Ovary (tissue), 9 donors: ENCODE measurements around the gene HMG20A. TPM values are rescaled to one million over a fixed set of nuclear protein-coding genes. Genes with fewer than 3 reads are reported as not detected.

ENCODE experiments used
- DNase-seq, 5 donors: peaks; one replicate each; pipeline ENCODE4 v3.0.0-alpha.2; 2019 to 2020
- H3K27ac ChIP-seq, 2 donors: fragments of 200-600 bp; one replicate each; pipeline versions ENCODE4 v1.5.1 to v1.8.0; 2019 to 2022
- H3K27me3 ChIP-seq: fragments of 200-600 bp; one replicate; pipeline ENCODE4 v1.8.0; 2022
- H3K36me3 ChIP-seq: fragments of 200-600 bp; sonication (generic); one replicate; pipeline ENCODE4 v1.5.1; 2019
- H3K4me1 ChIP-seq: one replicate; pipeline ENCODE4 v1.8.1; 2013; ENCODE audit warnings: mild to moderate bottlenecking, moderate library complexity; ENCODE audit not compliant: insufficient read depth
- H3K4me3 ChIP-seq: fragments of 200-600 bp; sonication (generic); one replicate; pipeline ENCODE4 v1.5.1; 2017
- H3K9me3 ChIP-seq, 2 donors: fragments of 200-600 bp in 1 of 2; sonication (generic) in 1 of 2; one replicate each; pipeline versions ENCODE4 v1.5.1 to v1.8.1; 2013 to 2019; ENCODE audit warnings: mild to moderate bottlenecking in 1 of 2, moderate library complexity in 1 of 2
- CTCF ChIP-seq, 3 donors: fragments of 450-650 bp in 2 of 3; fragments of 200-600 bp in 1 of 3; IDR thresholded peaks; one replicate each; pipeline versions ENCODE4 v1.5.1 to v1.8.0; 2016 to 2022; ENCODE audit warnings: antibody characterized with exemption in 3 of 3, mild to moderate bottlenecking in 1 of 3
- EP300 ChIP-seq: sonication (generic); formaldehyde crosslinking; IDR thresholded peaks from one replicate; pipeline ENCODE4 v1.6.1; 2017; ENCODE audit warnings: antibody characterized with exemption
- POLR2A ChIP-seq: fragments of 450-650 bp; IDR thresholded peaks from one replicate; pipeline ENCODE4 v1.6.1; 2017; ENCODE audit warnings: antibody characterized with exemption, mild to moderate bottlenecking, moderate library complexity
- WGBS, 3 donors: extraction: QIAGEN DNeasy Blood & Tissue Kit in 1 of 3; methylation state at CpG; one replicate each; pipeline versions ENCODE4 v1.1.5 to v1.1.7; 2013 to 2017; 5-methylcytosine and 5-hydroxymethylcytosine counted together
- intact Hi-C, 4 donors: fragments of 100-400 bp; cut with DNase I; formaldehyde crosslinking; loops; one replicate each; pipeline versions ENCODE4 v1.11.0 to v1.15.1; 2022 to 2023
- polyA plus RNA-seq, 2 donors: library from polyadenylated mRNA; stranded (reverse); fragments of 200-250 nt in 1 of 2; fragments of 350-450 nt in 1 of 2; fragmentation: Illumina TruSeq in 1 of 2; extraction: RNeasy Lipid Tissue Mini Kit (QIAGEN cat#74804) in 1 of 2; gene quantifications; one replicate each; pipeline ENCODE4 v1.2.3, GENCODE V29; 2013 to 2014
- total RNA-seq, 7 donors: library from RNA; depleted of rRNA in 2 of 7; stranded (reverse); fragments of >200 nt in 2 of 7; fragmentation: NEBNext Ultra II Directional in 3 of 7; extraction: Animal tissue kit (Norgen Biotek cat#: 25700) in 3 of 7; gene quantifications; one replicate each; pipeline versions ENCODE4 v1.1.0 to v1.2.4, GENCODE V29; 2016 to 2023
- donor health status: DM: no; HTN: no; CAD: no; lungs with moderate emphysema.
- donor health status: DM: no; HTN: no; CAD: no.
- donor health status: Bipolar disorder and iron deficiency.
- donor health status: DM: yes; HTN: yes; CAD: no.
- donor health status: DM: no; HTN: no; CAD: no.
- donor health status: DM: yes; HTN: yes; CAD: no.

HMG20A gene
- total and polyA plus RNA-seq, 9 donors, result 18.2 to 53.4 (median 34.9) TPM

GRCh38 chr15:77495838-77496596 lies 75.3 kb downstream of the HMG20A start:
- H3K4me3 ChIP-seq, result no peak overlapping the region
- no peak for TF ChIP-seq POLR2A
- no peak for TF ChIP-seq EP300
- TF ChIP-seq CTCF (IDR thresholded peaks at IDR 0.05), result no peak
- H3K4me1 ChIP-seq, result peaks cover 11% of the 10 kb centered on the region
- DNase-seq, result no peak
- no peaks in the 10 kb centered on the region for H3K27me3 ChIP-seq
- 34 to 52% (median 41%) methylated on average over 10 of the region's 10 CpGs for WGBS, 3 donors
- intact Hi-C loops, result loop anchor here in 3 of 4 donors (5.0 to 10.0 kb wide), 3 partner anchors 46 to 721 kb away; no protein-coding TSS in a partner anchor
- H3K36me3 ChIP-seq, result no peaks in the 10 kb centered on the region
- H3K9me3 ChIP-seq, result no peaks in the 10 kb centered on the region
- H3K27ac ChIP-seq, result peak overlapping the region in 1 of 2 donors; percentile 77

- no peak overlapping the region for H3K4me3 ChIP-seq
- 5 to 9% (median 9%) methylated on average over 16 of the region's 16 CpGs for WGBS, 3 donors
Measured at GRCh38 chr15:77496715-77497109, 76.0 kb downstream of the HMG20A start.

GRCh38 chr15:77497110-77497737 lies 76.5 kb downstream of the HMG20A start:
- Histone ChIP-seq H3K4me3 (no peak overlapping the region), H3K36me3 (no peaks in the 10 kb centered on the region), H3K9me3 (no peaks in the 10 kb centered on the region), H3K4me1 (peaks cover 11% of the 10 kb centered on the region), H3K27ac (peak overlapping the region in 1 of 2 donors; percentile 77), H3K27me3 (no peaks in the 10 kb centered on the region)
- 4 to 8% (median 7%) methylated on average over 7 of the region's 7 CpGs for WGBS, 3 donors
- intact Hi-C loops, result loop anchor here in 3 of 4 donors (5.0 to 10.0 kb wide), 3 partner anchors 45 to 720 kb away; no protein-coding TSS in a partner anchor
- TF ChIP-seq POLR2A (no peak), EP300 (no peak), CTCF (IDR thresholded peaks at IDR 0.05) (no peak)
- peak in 4 of 5 donors; percentile 54 to 77 (median 66) for DNase-seq

More at GRCh38 chr15:77496715-77497109, 76.0 kb downstream of the HMG20A start:
- Histone ChIP-seq H3K27me3 (no peaks in the 10 kb centered on the region), H3K9me3 (no peaks in the 10 kb centered on the region), H3K36me3 (no peaks in the 10 kb centered on the region), H3K4me1 (peaks cover 11% of the 10 kb centered on the region), H3K27ac (peak overlapping the region in 1 of 2 donors; percentile 77)
- intact Hi-C loops, result loop anchor here in 3 of 4 donors (5.0 to 10.0 kb wide), 3 partner anchors 46 to 721 kb away; no protein-coding TSS in a partner anchor
- TF ChIP-seq CTCF (IDR thresholded peaks at IDR 0.05) (peak; percentile 87 to 94 (median 90)), EP300 (no peak)
- peak; percentile 88 to 91 (median 89) for DNase-seq

- peak; percentile 37 to 55 (median 46) for DNase-seq
- intact Hi-C loops, result loop anchor here in 3 of 4 donors (2.0 to 10.0 kb wide), 4 partner anchors 44 to 719 kb away; no protein-coding TSS in a partner anchor
- no peaks in the 10 kb centered on the region for H3K27me3 ChIP-seq
- 3 to 4% (median 4%) methylated on average over 6 of the region's 6 CpGs for WGBS, 3 donors
- H3K27ac ChIP-seq, result peak overlapping the region in 1 of 2 donors; percentile 58
- H3K9me3 ChIP-seq, result no peaks in the 10 kb centered on the region
- no peaks in the 10 kb centered on the region for H3K36me3 ChIP-seq
- peaks cover 11% of the 10 kb centered on the region for H3K4me1 ChIP-seq
- no peak overlapping the region for H3K4me3 ChIP-seq
- TF ChIP-seq POLR2A (no peak), EP300 (no peak), CTCF (IDR thresholded peaks at IDR 0.05) (no peak)
Measured at GRCh38 chr15:77497942-77498361, 77.3 kb downstream of the HMG20A start.
